ENCODE data around the gene BSPRY.

- TF ChIP-seq CTCF (conservative IDR thresholded peaks at IDR 0.05; ENCODE audit: low read depth, low read length) (no peak), EZH2phosphoT487 (IDR thresholded peaks at IDR 0.05; ENCODE audit: borderline replicate concordance, low read length) (no peak)
Observed at GRCh38 chr9:113326230-113326629, 23.1 kb upstream of the BSPRY start.
